GM18517 (cell line): ENCODE results near the gene DOCK6.
"Not testable (repeated sequence)": the region's sequence is repeated elsewhere in the genome, so short reads cannot be mapped to it uniquely, and the experiment has no call there.

Source experiments
- ATAC-seq: cut with Tn5 transposase; IDR thresholded peaks from one replicate; pipeline ENCODE4 v1.9.1; 2021; ENCODE audit warnings: mild to moderate bottlenecking, moderate library complexity; ENCODE audit not compliant: unreplicated experiment

Gene DOCK6

DNA sequence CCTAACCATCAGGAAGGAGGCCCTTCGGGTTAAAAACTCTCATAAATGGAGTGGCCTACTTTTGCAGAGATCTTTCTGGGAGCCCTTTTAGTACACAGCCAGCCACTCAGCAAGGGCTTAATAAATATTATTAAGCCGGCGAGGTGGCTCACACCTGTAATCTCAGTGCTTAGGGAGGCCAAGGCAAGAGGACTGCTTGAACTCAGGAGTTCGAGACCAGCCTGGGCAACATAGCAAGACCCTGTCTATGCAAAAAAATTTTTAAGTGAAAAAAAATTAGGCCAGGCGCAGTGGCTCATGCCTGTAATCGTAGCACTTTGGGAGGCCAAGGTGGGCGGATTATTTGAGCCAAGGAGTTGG, 64.2 kb downstream of the DOCK6 start:
- ATAC-seq = no peak

DNA sequence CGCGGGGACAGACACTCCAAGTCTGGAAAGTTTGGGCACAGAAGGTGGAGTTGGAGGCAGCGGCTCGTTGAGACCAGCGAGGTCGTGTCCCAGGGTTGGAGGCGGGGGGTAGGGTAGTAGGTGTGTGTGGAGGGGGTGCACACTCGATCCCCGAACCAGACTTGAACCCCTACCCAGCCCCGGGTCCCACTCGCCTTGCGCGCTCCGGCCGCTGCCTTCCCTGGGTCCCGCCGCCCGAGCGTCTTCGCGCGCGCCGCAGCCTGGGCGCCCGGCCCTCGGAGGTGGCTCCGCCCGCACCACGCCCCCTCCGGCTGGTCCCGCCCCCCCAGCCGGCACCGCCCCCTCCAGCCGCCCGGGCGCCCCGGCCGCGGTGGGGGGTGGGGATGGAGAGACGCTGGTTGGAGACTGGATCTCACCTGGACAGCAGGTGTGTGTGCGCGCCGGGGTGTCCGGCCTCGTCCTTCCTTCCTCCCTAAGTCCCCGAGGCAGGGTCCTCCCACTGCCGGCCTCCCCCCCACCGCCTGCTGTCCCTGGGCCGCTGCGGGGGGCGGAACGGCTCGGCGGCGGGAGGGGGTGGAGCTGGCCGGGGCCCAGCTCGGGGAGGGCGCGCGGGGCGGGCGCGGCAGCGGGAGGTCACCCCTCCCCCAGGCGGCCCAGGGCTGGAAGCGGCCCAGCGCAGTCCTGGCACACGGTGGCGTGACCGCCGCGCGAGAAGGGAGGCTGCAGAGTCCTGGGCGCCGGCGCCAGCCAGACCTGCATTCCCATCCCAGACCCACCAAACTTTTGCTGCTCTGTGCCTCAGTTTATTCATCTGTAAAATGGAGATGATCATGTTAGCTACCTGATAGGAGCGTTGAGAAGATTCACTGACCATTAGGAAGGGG, 64.8 kb downstream of the DOCK6 start, which contains the start of gene KANK2:
Gene KANK2, minus strand, starts transcription at position 255 of the 884 bp plus-strand sequence. CDS start 3,034 bp downstream, outside the sequence.
- ATAC-seq = peak; percentile 80

DNA sequence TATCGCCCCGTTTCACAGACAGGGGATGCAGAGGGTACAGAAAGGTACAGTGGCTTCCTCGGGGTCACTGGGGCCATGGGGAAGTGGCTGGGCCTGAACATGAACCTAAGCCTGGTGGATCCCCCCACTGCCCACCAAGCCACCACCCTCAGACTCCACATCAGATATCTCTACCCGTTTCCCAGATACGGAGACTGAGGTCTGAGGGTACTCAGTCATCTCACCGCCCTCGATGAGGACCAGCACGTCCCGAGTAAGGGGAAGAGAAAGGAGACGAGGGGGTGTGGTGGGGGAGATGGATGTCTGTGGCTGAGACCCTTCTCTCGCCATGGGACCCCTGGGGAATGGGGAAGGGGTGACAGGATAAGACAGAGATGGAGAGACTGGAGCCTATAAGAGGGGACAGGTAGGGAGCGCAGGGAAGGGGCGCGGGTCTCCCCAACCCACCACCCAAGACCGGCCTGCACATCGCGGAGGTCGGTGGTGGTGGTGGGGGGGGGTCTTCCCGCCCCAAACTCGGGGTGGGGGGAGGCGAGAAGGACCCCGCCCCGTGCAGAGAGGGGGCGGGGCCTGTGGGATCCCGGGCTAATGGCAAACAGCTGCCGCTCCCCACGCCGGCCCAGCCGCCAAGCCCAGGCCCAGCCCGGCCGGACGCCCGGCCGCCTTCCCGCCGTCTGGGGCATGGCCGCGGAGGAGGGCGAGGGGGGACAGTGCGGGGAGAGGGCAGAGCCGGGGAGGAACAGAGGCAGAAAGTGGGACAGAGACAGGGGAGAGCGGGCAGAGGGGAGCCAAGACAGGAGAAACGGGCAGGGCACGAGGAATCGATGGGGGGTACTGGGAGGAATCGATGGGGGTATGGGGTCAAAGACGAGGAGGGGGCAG, 65.7 kb downstream of the DOCK6 start:
- ATAC-seq = no peak

DNA sequence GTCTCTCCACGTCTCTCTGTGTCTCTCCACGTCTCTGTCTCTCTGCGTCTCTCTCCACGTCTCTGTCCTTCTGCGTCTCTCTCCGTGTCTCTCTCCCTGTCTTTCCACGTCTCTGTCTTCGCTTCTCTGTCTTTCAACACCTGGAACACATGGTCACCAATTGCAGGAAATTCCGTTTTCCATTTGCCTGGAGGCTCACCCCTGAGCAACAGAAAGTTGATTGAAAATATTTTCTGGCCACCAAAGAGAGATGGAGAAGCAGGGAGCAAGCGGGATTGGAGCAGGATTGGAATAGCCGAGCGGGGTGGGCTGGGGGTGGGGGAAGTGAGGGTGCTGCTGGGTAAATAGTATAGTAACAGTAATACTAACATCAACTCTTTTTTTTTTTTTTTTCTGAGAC, 66.6 kb downstream of the DOCK6 start:
- no peak for ATAC-seq

DNA sequence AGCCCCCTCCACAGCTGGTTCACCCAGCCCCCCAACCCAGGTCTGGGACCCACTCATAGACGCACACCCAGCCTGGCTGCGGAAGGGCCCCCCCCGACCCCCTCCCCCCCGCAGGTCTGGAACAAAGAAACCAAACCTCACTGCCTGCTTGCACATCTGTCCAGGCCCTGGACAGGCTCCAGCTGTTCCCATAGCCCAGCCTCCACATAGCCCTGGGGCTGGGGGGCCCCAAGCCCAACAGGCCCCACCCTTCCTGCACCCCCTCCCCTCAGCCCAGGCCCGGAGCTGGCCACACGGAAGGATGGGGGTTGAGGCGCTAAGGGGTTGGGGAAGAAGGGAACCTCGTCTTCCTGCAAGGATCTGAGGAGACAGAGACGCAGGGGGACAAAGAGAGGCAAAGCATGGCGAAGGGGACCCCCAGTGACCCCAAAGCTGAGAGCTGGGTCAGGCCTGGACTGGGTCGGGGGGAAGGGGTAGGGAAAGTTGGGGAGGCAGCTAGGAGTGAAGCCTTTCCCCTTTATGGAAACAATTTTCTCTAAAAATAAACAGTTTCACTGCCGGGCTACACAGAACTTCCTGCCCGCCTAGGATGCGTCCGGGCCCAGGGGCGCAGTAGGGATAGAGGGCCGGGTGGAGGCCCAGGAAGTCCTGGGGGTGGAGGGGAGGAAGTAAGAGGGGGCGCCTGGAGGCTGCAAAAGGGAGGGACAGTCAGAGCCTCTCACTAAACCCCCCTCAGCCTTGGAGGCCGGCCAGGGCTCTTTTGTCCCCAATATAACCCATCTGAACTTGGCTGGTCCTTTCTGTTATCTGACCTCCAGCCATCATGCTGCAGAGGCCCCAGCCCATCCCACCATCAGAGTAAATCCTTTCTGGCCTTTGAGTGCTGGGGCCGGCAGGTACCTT, 67.4 kb downstream of the DOCK6 start:
- no peak for ATAC-seq

DNA sequence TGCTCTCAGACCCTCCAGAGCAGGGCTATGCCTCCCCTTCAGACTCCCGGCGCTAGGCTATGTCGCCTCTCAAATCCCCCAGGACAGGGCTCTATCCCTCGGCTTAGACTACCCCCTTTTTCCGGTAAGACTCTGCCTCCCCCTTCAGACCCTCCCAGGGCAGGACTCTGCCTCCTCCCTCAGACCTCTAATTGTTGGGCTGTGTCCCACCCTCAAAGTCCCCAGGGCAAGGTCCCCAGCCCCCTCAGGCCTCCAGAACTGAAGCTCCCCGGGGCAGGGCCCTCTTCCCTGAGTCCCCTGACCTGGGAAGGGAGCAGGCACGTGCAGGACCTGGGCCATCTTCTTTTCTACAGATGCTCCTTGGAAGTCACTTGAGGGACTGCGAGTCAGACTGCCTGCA, 68.2 kb downstream of the DOCK6 start:
- no peak for ATAC-seq

DNA sequence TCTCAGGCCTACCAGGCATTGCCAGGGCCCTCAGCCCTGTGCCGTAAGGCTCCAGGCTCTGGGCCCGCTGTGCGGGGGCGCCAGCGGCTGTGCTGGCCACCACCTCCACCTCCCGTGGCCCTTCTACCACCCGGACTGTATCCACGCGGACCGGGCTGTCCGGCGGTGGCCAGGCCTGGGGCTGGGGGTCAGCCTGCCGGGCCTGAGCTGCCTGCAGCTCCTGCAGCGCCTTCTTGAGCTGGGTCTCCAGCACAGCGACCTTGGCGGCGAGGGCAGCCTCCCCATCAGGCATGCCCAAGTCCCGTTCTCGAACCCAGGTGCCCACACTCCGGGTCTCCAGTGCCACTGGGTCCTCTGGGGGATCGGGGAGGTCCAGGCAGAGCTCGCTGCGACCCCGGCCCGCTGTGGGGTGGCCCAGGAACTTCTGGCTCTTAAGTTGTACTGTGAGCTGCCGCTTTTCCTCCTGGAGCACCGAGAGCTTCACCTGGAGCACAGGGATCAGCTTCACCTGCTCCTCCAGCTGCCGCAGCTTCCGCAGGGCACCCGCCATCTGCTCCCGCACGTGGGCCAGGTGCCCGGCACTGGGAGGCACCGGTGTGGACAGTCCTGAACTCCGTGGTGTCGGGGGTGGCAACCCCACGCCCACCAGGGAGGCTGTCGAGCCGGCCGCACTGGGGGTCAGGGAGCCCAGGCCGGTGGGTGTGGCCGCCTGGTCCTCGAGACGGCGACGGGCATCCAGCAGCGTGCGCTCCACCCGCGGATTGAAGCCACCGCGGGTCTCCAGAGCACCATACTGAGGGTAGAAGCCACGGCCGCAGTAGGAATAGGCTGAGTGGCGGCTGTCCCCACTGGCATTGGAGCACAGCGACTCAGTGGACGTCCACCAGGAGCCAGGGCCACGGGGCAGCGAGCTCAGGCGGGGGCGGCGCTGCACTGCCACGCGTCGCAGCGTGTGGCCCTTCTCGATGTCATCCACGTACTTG, 69.1 kb downstream of the DOCK6 start:
- ATAC-seq = no peak

DNA sequence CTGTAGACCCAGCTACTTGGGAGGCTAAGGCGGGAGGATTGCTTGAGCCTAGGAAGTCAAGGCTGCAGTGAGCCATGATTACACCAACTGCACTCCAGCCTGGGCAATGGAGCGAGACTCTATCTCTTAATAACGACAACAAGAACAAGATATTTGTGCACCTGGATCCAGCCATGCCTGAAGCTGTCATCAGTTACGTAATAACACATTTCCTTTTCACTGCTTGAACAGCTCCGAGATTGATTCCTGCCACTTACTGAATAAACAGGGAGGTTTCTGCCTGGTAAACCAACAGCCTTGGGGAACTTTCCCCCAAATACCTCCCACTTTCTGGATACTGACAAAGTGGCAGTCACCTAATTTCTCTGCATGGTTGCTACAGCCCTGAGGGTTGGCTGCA, 70.4 kb downstream of the DOCK6 start:
- no peak for ATAC-seq

DNA sequence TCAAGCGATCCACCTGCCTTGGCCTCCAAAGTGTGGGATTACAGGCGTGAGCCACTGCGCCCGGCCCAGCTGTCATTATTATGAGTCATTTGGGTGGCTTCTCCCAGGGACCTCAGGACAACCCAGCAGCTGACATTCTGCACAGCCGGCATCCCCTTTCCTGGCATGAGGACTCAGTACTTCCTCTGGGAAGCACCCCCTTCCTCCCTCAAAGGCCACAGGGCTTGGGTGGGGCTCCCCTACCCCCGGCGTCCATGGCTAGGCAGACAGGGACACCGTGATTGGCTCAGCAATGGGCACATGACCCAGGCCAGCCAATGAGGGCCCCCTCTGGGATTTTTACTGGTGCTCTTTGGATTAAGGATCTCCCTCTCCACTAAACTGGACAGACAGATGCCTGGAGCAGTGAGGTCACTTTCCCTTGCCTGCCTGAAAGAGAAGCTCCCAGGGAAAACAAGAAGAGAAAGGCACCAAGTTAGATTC, 71.0 kb downstream of the DOCK6 start:
- no peak for ATAC-seq

DNA sequence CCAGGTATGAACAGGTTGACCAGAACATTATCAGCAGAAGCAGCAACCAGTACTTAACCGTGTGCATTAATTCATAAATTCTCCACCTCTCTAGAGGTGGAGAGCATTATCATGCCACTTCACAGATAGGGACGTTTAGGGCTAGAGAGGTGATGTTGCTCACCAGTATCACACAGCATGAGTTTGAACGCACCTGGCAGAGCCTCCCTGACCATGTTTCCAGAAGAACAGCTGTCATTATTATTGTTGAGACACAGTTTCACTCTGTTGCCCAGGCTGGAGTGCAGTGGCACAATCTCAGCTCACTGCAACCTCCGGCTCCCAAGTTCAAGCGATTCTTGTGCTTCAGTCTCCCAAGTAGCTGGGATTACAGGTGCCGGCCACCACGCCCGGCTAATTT, 71.8 kb downstream of the DOCK6 start:
- ATAC-seq = no peak

DNA sequence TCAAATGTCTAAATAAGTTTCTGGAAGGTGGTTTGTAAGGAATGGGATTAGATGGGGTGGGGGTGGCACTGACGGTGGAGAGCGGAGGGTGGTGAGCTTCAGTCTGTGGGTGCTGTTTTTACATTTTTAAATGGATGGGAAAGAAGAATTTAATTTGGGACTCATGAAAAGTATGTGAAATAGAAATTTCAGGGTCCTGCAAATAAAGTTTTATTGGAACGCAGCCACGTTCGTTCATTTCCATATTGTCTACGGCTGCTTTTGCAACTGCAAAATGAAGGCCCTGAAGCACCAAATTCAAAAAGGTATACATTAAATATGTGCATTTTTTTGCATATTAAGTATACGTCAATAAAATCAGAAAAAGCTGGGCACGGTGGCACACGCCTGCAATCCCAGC, 74.9 kb downstream of the DOCK6 start:
- no peak for ATAC-seq

DNA sequence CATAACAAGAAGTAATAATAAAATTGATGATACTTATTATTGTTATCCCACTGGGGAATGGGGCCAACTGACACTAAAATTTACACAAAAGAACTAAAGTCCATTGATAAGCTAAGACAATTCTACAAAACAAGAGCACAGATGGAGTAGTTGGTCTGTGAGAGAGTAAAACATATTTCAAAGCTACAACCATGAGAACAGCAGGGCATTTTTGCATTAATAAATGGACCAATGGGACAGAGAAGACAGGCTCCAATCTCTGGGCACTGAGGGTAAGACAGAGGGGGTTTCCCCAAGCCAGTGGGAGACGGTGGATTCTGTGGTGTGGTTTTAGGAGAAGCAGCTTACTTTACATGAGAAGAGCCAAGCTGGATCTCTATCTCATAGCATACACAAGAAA, 79.3 kb downstream of the DOCK6 start:
- no peak for ATAC-seq

DNA sequence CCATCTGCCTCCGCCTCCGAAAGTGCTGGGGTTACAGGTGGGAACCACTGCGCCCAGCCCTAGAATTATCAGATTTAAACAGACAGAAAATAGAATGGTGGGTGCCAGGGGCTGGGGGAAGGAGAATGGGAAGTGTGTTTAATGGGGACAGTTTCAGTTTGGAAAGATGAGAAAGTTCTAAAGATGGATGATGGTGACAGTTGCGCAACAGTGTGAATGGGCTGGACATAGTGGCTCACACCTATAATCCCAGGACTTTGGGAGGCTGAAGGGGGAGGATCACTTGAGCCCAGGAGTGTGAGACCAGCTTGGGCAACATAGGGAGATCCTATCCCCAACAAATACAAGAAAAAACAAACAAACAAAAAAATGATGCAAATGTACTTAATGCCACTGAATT, 80.8 kb downstream of the DOCK6 start:
- ATAC-seq = no peak

DNA sequence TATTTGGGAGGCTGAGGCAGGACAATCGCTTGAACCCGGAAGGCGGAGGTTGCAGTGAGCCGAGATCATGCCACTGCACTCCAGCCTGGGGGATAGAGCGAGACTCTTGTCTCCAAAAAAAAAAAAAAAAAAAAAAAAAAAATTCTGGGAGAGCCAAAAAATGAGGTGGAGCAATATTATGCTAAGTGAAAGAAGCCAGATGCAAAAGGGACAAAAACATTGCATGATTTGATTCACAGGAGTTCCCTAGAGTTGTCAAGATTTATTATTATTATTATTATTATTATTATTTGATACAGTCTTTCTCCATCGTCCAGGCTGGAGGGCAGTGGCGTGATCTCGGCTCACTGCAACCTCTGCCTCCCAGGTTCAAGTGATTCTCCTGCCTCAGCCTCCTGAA, 81.3 kb downstream of the DOCK6 start:
- ATAC-seq = not testable (repeated sequence)

DNA sequence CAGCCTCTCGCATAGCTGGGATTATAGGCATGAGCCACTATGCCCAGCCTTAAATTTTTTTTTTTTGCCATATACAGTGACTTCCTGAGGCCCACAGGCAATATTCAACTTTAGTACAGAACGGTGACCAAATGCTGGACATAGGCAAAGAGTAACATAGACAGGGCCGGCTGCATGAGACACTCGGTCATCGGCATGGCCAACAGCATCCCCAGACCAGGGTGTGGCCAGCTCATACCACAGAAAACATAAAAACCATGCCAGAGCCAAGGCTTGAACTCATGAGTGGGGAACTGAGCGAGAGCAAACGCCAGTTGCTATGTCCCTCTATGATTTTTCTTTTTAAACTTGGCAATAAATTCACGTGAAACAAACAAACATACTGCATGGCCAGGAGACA, 82.0 kb downstream of the DOCK6 start:
- no peak for ATAC-seq

DNA sequence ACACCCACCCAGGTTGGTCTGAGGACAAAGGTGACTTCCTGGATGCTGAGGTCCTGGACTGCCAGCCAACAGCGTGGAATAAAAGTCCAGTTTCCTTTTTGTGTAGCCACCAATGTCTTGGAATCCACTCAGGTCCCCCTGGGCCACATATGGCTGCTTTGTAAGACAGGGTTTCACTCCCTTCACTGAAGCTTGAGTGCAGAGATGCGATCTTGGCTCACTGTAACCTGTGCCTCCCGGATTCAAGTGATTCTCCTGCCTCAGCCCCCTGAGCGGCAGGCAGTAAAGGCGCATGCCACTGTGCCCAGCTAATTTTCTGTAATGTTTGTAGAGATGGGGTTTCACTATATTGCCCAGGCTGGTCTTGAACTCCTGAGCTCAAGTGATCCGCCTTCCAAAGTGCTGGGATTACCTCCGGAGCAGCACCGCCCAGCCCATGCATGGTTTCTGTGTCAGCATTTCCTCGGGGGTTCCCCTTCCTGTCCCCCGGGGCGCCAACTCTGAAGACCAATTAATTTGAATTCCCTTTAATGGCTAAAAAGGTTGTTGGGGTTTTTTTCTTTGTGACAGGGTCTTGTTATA, 82.5 kb downstream of the DOCK6 start:
- ATAC-seq = no peak

DNA sequence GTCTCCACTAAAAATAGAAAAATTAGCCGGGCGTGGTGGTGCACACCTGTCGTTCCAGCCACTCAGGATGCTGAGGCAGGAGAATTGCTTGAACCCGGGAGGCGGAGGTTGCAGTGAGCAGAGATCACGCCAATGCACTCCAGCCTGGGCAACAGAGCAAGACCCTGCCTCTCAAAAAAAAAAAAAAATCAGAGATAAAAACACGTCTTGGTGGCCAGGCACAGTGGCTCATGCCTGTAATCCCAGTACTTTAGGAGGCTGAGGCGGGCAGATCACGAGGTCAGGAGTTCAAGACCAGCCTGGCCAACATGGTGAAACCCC, 83.2 kb downstream of the DOCK6 start:
- not testable (repeated sequence) for ATAC-seq

DNA sequence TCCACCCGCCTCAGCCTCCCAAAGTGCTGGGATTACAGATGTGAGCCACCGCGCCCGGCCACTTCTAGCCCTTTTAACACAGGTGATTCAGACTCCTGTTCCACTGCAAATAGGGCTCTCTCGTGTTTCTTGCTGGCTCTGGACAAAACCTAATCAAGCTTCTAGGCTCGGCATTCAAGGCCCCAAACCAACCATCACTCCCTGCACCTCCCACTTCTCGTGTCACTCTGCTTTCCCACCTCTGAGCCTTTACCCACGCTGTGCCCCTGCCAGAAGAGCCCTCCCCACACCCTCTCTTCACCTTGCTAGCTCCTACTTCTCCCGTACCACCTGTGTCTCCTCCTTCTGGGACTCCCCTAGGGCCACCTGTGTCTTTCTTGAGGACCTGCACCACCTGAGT, 84.7 kb downstream of the DOCK6 start:
- ATAC-seq = no peak

DNA sequence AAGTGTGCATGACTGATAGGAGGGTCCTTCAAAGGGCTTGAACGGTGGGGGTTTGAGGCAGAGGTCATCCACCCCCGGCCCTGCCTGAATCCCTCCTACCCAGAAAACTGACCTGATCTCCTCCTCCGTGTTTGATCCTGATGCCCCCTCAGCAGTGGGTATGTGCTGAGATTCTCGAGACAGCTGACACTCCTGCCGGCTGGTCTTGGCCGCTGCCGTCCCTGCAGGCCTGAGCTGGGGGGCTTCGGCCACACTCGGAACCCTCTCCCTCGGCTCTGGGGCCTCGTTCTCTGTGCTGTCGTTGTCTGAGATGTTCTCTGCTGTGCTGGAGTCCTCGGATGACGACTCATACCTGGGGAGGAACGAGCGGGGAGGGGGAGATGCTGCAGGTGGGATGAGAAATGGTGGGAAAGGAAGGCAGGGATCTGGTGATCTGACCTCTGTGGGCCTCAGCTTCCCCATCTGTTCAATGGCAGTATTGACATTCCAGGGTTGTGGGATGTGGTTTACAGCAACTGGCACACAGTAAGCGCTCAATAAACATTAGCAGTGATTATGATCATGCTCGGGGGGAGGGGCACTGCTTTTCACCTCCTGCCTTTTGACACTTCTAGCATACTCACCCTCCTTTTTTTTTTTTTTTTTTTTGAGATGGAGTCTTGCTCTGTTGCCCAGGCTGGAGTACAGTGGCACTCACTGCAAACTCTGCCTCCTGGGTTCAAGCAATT, 85.7 kb downstream of the DOCK6 start:
- no peak for ATAC-seq
